Measurements from ENCODE around the gene LZTS2.

The LZTS2 gene

DNA sequence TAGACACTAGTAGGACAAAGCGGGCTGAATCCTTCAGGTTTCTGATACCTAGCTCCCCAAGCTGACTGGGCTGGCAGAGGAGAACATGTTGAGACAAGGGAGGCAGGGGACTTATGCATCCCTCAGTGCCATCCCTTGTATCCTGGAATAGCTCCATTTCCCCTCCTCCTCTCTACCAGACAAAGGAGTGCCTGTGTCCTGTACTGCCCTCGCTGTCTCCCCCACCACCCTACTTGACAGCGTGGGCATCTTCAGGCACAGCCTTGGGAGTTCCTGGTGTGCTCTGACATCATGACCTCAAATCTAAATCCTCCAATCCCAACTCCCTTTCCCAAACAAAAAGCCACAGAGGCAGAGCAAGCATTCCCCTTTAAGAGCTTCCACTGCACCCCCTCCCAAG, 40.5 kb downstream of the LZTS2 start:
- no peak overlapping the region for H3K4me3 ChIP-seq (ENCODE audit: low read depth, low read length)

GRCh38 chr10:101040851-101041250, 41.2 kb downstream of the LZTS2 start:
- no peak overlapping the region for H3K4me3 ChIP-seq (ENCODE audit: low read depth, low read length)
- no peak for TF ChIP-seq CTCF (IDR thresholded peaks at IDR 0.05; ENCODE audit: low read depth, low read length)

More for the DNA sequence above, 40.5 kb downstream of the LZTS2 start:
- no peak for TF ChIP-seq CTCF (IDR thresholded peaks at IDR 0.05; ENCODE audit: low read depth, low read length)

DNA sequence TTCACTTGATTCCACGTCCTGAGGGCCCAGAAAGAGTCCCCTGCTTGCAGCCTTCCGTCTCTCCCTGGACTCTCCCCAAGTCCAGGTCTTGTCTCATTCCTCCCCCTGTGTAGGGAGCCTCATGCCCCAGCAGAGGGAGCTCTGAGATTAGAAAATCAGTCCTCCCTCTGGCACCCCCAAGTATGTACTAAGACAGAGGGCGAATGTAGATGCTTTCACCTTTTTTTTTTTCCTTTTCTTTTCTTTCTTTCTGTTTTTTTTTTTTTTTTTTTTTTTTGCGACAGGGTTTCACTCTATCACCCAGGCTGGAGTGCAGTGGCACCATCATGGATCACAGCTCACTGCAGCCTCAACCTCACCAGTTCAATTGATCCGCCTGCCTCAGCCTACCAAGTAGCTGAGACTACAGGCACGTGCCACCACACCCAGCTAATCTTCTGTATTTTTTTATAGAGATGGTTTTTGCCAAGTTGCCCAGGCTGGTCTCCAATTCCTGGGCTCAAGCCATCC, 41.7 kb downstream of the LZTS2 start:
- peak; percentile 92 for TF ChIP-seq CTCF (IDR thresholded peaks at IDR 0.05; ENCODE audit: low read depth, low read length)
- no peak overlapping the region for H3K4me3 ChIP-seq (ENCODE audit: low read depth, low read length)

DNA sequence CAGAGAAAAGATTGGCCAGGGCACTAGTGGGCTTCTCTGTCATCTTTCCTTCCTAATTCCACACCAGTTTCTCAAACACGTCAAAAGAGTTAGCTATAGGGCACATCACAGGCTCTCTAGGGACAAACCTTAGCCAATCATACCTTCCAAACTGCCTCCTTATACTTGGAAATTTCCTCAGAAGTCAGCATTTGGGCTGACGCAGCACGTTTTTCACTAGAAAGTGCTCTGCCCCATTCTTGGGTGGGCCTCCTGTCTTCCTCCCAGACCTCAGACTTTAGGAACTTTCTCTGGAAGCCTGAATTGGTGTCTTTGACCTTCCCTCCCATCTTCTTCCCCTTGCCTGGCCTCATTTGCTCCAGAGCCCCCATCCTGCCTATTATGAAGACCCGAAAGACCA, 42.5 kb downstream of the LZTS2 start:
- TF ChIP-seq CTCF (IDR thresholded peaks at IDR 0.05; ENCODE audit: low read depth, low read length), result no peak
- H3K4me3 ChIP-seq (ENCODE audit: low read depth, low read length), result peak overlapping the region; percentile 64

DNA sequence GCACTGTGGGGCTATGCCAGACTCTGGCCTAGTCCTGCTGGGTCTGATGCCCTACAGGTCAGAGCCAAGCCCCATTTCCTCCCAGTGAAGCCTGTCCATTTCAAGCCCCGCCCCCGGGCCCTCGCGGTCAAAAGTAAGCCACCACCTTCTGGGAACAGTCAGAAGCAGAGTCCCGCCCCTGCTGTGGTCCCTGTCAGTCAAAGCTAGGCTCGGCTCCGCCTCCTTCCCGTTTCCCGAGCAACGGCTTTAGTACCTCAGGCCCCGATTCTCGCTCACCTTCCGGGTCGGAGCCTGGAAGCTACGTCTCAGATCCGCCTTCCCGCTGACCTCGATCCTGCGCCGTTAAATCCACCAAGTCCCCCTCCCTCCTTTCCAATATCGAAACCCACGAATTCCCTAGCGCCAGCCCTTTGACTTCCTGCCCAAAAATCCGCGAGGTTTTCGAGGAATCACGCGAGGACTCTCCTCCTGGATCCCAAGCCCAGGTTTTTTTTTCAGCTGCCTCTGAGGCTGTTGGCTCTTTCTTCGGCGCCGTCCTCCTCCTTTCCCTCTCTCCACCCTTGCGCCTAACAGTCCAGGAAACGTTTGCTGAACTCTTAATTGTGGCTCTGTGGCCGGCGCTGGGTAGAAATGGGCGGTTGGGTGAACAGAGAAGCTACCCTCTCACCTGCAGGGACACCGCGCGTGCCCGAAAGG, 43.2 kb downstream of the LZTS2 start:
- peak overlapping the region; percentile 64 for H3K4me3 ChIP-seq (ENCODE audit: low read depth, low read length)
- TF ChIP-seq CTCF (IDR thresholded peaks at IDR 0.05; ENCODE audit: low read depth, low read length), result no peak

DNA sequence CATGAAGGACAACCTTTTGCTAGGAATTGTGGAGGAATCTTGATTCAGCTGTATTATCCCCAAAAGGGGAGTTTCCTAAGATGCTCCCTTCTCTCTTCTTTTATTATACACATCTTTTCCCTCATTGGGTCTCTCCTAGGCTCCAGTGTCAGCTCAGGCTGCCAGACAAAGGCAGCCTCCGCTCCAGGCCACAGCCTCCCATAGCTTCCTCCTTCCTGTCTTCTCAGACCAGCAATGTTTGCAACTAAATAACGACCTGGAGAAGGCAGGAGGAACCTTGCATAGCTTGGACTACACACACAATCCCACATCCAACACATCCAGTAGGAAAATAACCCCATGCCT, 43.7 kb downstream of the LZTS2 start:
- TF ChIP-seq CTCF (IDR thresholded peaks at IDR 0.05; ENCODE audit: low read depth, low read length), result no peak
- peak overlapping the region; percentile 64 for H3K4me3 ChIP-seq (ENCODE audit: low read depth, low read length)

DNA sequence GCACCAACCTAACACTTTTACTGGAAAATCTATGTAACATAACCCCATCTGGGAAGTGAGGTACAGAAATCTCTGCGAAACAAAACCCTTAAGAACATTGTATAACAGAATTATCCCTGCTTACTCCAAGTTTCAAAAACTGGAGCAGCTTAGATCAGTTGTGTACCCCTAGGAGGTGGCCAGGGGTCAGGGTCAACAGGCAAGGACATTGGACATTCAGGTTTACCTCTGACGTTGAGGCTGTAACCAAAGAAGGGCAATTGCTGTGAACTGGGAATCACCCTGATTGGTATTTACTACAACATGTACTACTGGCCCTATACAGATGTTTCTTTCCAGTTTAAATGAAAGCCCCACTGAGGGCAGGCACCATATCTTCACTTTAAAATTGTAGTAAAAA, 44.5 kb downstream of the LZTS2 start:
- no peak for TF ChIP-seq CTCF (IDR thresholded peaks at IDR 0.05; ENCODE audit: low read depth, low read length)
- no peak overlapping the region for H3K4me3 ChIP-seq (ENCODE audit: low read depth, low read length)
